Measurements from ENCODE around the gene DGKZ.

Gene DGKZ

GRCh38 chr11:46331282-46331984 is 15.8 kb upstream of the DGKZ start:
- Histone ChIP-seq H3K9me2 (ENCODE audit: low read depth, low read length) (no peaks in the 10 kb centered on the region), H3F3A (ENCODE audit: insufficient read depth, low read length) (no peaks in the 10 kb centered on the region), H3K27ac (ENCODE audit: low read depth, low read length, poor library complexity, severe bottlenecking) (no peak overlapping the region), H4K20me1 (ENCODE audit: insufficient read depth, low read length) (no peaks in the 10 kb centered on the region), H2AFZ (ENCODE audit: low read length) (no peak overlapping the region), H3K4me2 (ENCODE audit: low read length) (no peak overlapping the region), H3K36me3 (ENCODE audit: insufficient read depth, low read length) (no peaks in the 10 kb centered on the region), H3K4me1 (ENCODE audit: insufficient read depth, low read length, severe bottlenecking) (no peaks in the 10 kb centered on the region), H3K9ac (ENCODE audit: low read length) (no peak overlapping the region), H3K27me3 (ENCODE audit: insufficient read depth, low read length) (peaks cover 24% of the 10 kb centered on the region; the same call in 1 of the 2 replicates), H3K9me3 (ENCODE audit: low read length) (no peaks in the 10 kb centered on the region), H3K4me3 (ENCODE audit: low read depth, low read length, poor library complexity, severe bottlenecking) (no peak overlapping the region), H3K79me2 (ENCODE audit: insufficient read depth, low read length) (no peaks in the 10 kb centered on the region)
- TF ChIP-seq EZH2 (IDR thresholded peaks at IDR 0.05; ENCODE audit: borderline replicate concordance, low read length) (no peak), CTCF (IDR thresholded peaks at IDR 0.05; ENCODE audit: low read length) (no peak)

GRCh38 chr11:46332093-46332567 is 15.1 kb upstream of the DGKZ start:
- H2AFZ ChIP-seq (ENCODE audit: low read length): no peak overlapping the region
- no peaks in the 10 kb centered on the region for H3K36me3 ChIP-seq (ENCODE audit: insufficient read depth, low read length)
- H3K27me3 ChIP-seq (ENCODE audit: insufficient read depth, low read length): peaks cover 24% of the 10 kb centered on the region; the same call in 1 of the 2 replicates
- H3K27ac ChIP-seq (ENCODE audit: low read depth, low read length, poor library complexity, severe bottlenecking): no peak overlapping the region
- H3K4me1 ChIP-seq (ENCODE audit: insufficient read depth, low read length, severe bottlenecking): no peaks in the 10 kb centered on the region
- TF ChIP-seq CTCF (IDR thresholded peaks at IDR 0.05; ENCODE audit: low read length) (no peak), EZH2 (IDR thresholded peaks at IDR 0.05; ENCODE audit: borderline replicate concordance, low read length) (no peak)
- no peak overlapping the region for H3K4me3 ChIP-seq (ENCODE audit: low read depth, low read length, poor library complexity, severe bottlenecking)
- H3F3A ChIP-seq (ENCODE audit: insufficient read depth, low read length): no peaks in the 10 kb centered on the region
- no peak overlapping the region; the same call in 1 of the 2 replicates for H3K4me2 ChIP-seq (ENCODE audit: low read length)
- H3K9me3 ChIP-seq (ENCODE audit: low read length): no peaks in the 10 kb centered on the region
- no peaks in the 10 kb centered on the region for H3K9me2 ChIP-seq (ENCODE audit: low read depth, low read length)
- H4K20me1 ChIP-seq (ENCODE audit: insufficient read depth, low read length): no peaks in the 10 kb centered on the region
- no peaks in the 10 kb centered on the region for H3K79me2 ChIP-seq (ENCODE audit: insufficient read depth, low read length)
- no peak overlapping the region for H3K9ac ChIP-seq (ENCODE audit: low read length)

- H2AFZ ChIP-seq (ENCODE audit: low read length): no peak overlapping the region
- no peaks in the 10 kb centered on the region for H3F3A ChIP-seq (ENCODE audit: insufficient read depth, low read length)
- H3K36me3 ChIP-seq (ENCODE audit: insufficient read depth, low read length): no peaks in the 10 kb centered on the region
- peaks cover 24% of the 10 kb centered on the region; the same call in 1 of the 2 replicates for H3K27me3 ChIP-seq (ENCODE audit: insufficient read depth, low read length)
- no peaks in the 10 kb centered on the region for H3K4me1 ChIP-seq (ENCODE audit: insufficient read depth, low read length, severe bottlenecking)
- peak overlapping the region; percentile 41 for H3K4me3 ChIP-seq (ENCODE audit: low read depth, low read length, poor library complexity, severe bottlenecking)
- no peaks in the 10 kb centered on the region for H4K20me1 ChIP-seq (ENCODE audit: insufficient read depth, low read length)
- H3K4me2 ChIP-seq (ENCODE audit: low read length): peak overlapping the region; percentile 55; the same call in 1 of the 2 replicates
- TF ChIP-seq EZH2 (IDR thresholded peaks at IDR 0.05; ENCODE audit: borderline replicate concordance, low read length) (0 out of 2 replicates have a peak, but pooled peaks have one; percentile 68), CTCF (IDR thresholded peaks at IDR 0.05; ENCODE audit: low read length) (no peak)
- H3K9me2 ChIP-seq (ENCODE audit: low read depth, low read length): no peaks in the 10 kb centered on the region
- H3K79me2 ChIP-seq (ENCODE audit: insufficient read depth, low read length): no peaks in the 10 kb centered on the region
- no peaks in the 10 kb centered on the region for H3K9me3 ChIP-seq (ENCODE audit: low read length)
- no peak overlapping the region for H3K9ac ChIP-seq (ENCODE audit: low read length)
- no peak overlapping the region for H3K27ac ChIP-seq (ENCODE audit: low read depth, low read length, poor library complexity, severe bottlenecking)
Observed at GRCh38 chr11:46332568-46333393, 14.5 kb upstream of the DGKZ start.
